ENCODE measurements around the gene SFSWAP. TPM values are rescaled to one million over a fixed set of nuclear protein-coding genes. Genes with fewer than 3 reads are reported as not detected.

Gene SFSWAP
- total RNA-seq, 4 donors from 2014 or later, result 47.3 to 169 (median 75.6) TPM

GRCh38 chr12:131671871-131672270 lies 39.0 kb upstream of the SFSWAP start:
- Histone ChIP-seq H3K36me3 (no peaks in the 10 kb centered on the region), H3K27me3 (no peaks in the 10 kb centered on the region), H3K27ac (no peak overlapping the region), H3K4me3 (no peak overlapping the region), H3K4me1 (no peaks in the 10 kb centered on the region), H3K9me3 (peaks cover 0 to 7% (median 0%) of the 10 kb centered on the region in 4 donors)
- TF ChIP-seq CTCF (IDR thresholded peaks at IDR 0.05) (no peak), POLR2A (IDR thresholded peaks at IDR 0.05) (no peak)
- DNase-seq, result peak in 1 of 3 donors; percentile 7

GRCh38 chr12:131672311-131672940 lies 38.5 kb upstream of the SFSWAP start:
- no peak for TF ChIP-seq POLR2A (IDR thresholded peaks at IDR 0.05)
- no peak for TF ChIP-seq CTCF (IDR thresholded peaks at IDR 0.05)
- Histone ChIP-seq H3K27ac (no peak overlapping the region), H3K36me3 (no peaks in the 10 kb centered on the region), H3K27me3 (no peaks in the 10 kb centered on the region), H3K4me1 (no peaks in the 10 kb centered on the region), H3K9me3 (peaks cover 0 to 7% (median 0%) of the 10 kb centered on the region in 4 donors), H3K4me3 (no peak overlapping the region)
- DNase-seq, result no peak

GRCh38 chr12:131672941-131673887 lies 37.7 kb upstream of the SFSWAP start:
- Histone ChIP-seq H3K27me3 (no peaks in the 10 kb centered on the region), H3K4me3 (no peak overlapping the region), H3K9me3 (peaks cover 0 to 7% (median 0%) of the 10 kb centered on the region in 4 donors), H3K4me1 (no peaks in the 10 kb centered on the region), H3K27ac (no peak overlapping the region), H3K36me3 (no peaks in the 10 kb centered on the region)
- DNase-seq, result peak in 1 of 3 donors; percentile 37
- TF ChIP-seq POLR2A (IDR thresholded peaks at IDR 0.05) (no peak), CTCF (IDR thresholded peaks at IDR 0.05) (no peak)

GRCh38 chr12:131673888-131674257 lies 37.0 kb upstream of the SFSWAP start:
- no peaks in the 10 kb centered on the region for H3K36me3 ChIP-seq
- no peak overlapping the region for H3K27ac ChIP-seq
- peaks cover 0 to 7% (median 0%) of the 10 kb centered on the region in 4 donors for H3K9me3 ChIP-seq
- DNase-seq, result peak in 1 of 3 donors; percentile 27
- no peaks in the 10 kb centered on the region for H3K4me1 ChIP-seq
- H3K4me3 ChIP-seq, result no peak overlapping the region
- TF ChIP-seq CTCF (IDR thresholded peaks at IDR 0.05), result no peak
- no peaks in the 10 kb centered on the region for H3K27me3 ChIP-seq

- DNase-seq, result peak in 1 of 3 donors; percentile 10
- Histone ChIP-seq H3K36me3 (no peaks in the 10 kb centered on the region), H3K9me3 (peaks cover 0 to 7% (median 0%) of the 10 kb centered on the region in 4 donors), H3K4me3 (no peak overlapping the region), H3K4me1 (no peaks in the 10 kb centered on the region), H3K27ac (no peak overlapping the region), H3K27me3 (no peaks in the 10 kb centered on the region)
- TF ChIP-seq CTCF (IDR thresholded peaks at IDR 0.05) (no peak), POLR2A (IDR thresholded peaks at IDR 0.05) (no peak)
Measured at GRCh38 chr12:131674373-131674772, 36.5 kb upstream of the SFSWAP start.
